IMR-90 (cell line): ENCODE data around the gene USP6NL. TPM values are rescaled to one million over a fixed set of nuclear protein-coding genes. Genes with fewer than 3 reads are reported as not detected.

Experiments used
- ATAC-seq: fragments of 200-7000 bp; cut with Tn5 transposase; 2 replicates; pipeline ENCODE4 v1.9.1; 2020; ENCODE audit warnings: low read depth, mild to moderate bottlenecking, moderate library complexity
- BruUV-seq: library from RNA; stranded (reverse); fragments of 400-500 nt; replicated peaks from 2 replicates; lab custom pipeline; 2021; lab: Mats Ljungman, UMichigan
- CTCF ChIA-PET: fragments of 300-600 bp; formaldehyde crosslinking; extraction: SDS; loops from one replicate; lab custom pipeline; 2021; ENCODE audit warnings: antibody characterized with exemption; lab: Yijun Ruan, JAX
- POLR2A ChIA-PET: fragments of 300-600 bp; sonication (Branson Sonifier 250); formaldehyde crosslinking; loops from one replicate; lab custom pipeline; 2022; ENCODE audit warnings: antibody characterized with exemption; ENCODE audit not compliant: unreplicated experiment; lab: Charles Lee
- DNase-seq: peaks from one replicate; pipeline ENCODE4 v3.0.0; 2013
- H2AFZ ChIP-seq: replicated peaks from 2 replicates; pipeline ENCODE3; 2013; ENCODE audit warnings: low read length, mild to moderate bottlenecking; ENCODE audit not compliant: poor library complexity
- H2AK5ac ChIP-seq: 2 replicates; pipeline ENCODE4 v1.6.1; 2013; ENCODE audit warnings: low read depth, low read length, inconsistent platforms
- H2AK9ac ChIP-seq: replicated peaks from 2 replicates; pipeline ENCODE3; 2013; ENCODE audit warnings: mild to moderate bottlenecking, low read depth, low read length, moderate library complexity; ENCODE audit not compliant: poor library complexity
- H2BK120ac ChIP-seq: 2 replicates; pipeline ENCODE4 v1.6.1; 2013; ENCODE audit warnings: low read depth, low read length, inconsistent platforms
- H2BK15ac ChIP-seq: 3 replicates; pipeline ENCODE4 v1.6.1; 2013; ENCODE audit warnings: low read depth, low read length, inconsistent platforms
- H2BK20ac ChIP-seq: 2 replicates; pipeline ENCODE4 v1.6.1; 2013; ENCODE audit warnings: low read depth, mild to moderate bottlenecking, inconsistent platforms, low read length, moderate library complexity
- H2BK5ac ChIP-seq: 2 replicates; pipeline ENCODE4 v1.6.1; 2013; ENCODE audit warnings: mild to moderate bottlenecking, low read depth, low read length, inconsistent platforms; ENCODE audit not compliant: poor library complexity, severe bottlenecking
- H3K14ac ChIP-seq: replicated peaks from 2 replicates; pipeline ENCODE4 v1.6.1; 2013; ENCODE audit warnings: low read depth, low read length, inconsistent platforms
- H3K18ac ChIP-seq: 2 replicates; pipeline ENCODE4 v1.6.1; 2013; ENCODE audit warnings: low read depth, low read length, control low read depth
- H3K23ac ChIP-seq: 2 replicates; pipeline ENCODE4 v1.6.1; 2013; ENCODE audit warnings: low read depth, low read length, inconsistent platforms
- H3K27ac ChIP-seq: 2 replicates; pipeline ENCODE4 v1.5.1; 2013; ENCODE audit warnings: mild to moderate bottlenecking, control low read depth, low read length; ENCODE audit not compliant: insufficient read depth
- H3K27me3 ChIP-seq: 2 replicates; pipeline ENCODE4 v1.6.1; 2013; ENCODE audit warnings: low read length; ENCODE audit not compliant: control insufficient read depth, insufficient read depth
- H3K36me3 ChIP-seq: 2 replicates; pipeline ENCODE4 v1.6.1; 2013; ENCODE audit warnings: low read length, mixed read lengths; ENCODE audit not compliant: control insufficient read depth, insufficient read depth
- H3K4ac ChIP-seq: 2 replicates; pipeline ENCODE4 v1.6.1; 2013; ENCODE audit warnings: low read depth, low read length, inconsistent platforms
- H3K4me1 ChIP-seq: 2 replicates; pipeline ENCODE4 v1.6.1; 2013; ENCODE audit warnings: low read length, mixed read lengths; ENCODE audit not compliant: control insufficient read depth, insufficient read depth
- H3K4me2 ChIP-seq: 2 replicates; pipeline ENCODE4 v1.6.1; 2013; ENCODE audit warnings: low read depth, mild to moderate bottlenecking, control low read depth, low read length, moderate library complexity
- H3K4me3 ChIP-seq: 2 replicates; pipeline ENCODE4 v1.5.1; 2013; ENCODE audit warnings: low read depth, mild to moderate bottlenecking, control low read depth, low read length, moderate library complexity; ENCODE audit not compliant: insufficient read depth
- H3K56ac ChIP-seq: 2 replicates; pipeline ENCODE4 v1.6.1; 2013; ENCODE audit warnings: low read length, inconsistent platforms; ENCODE audit not compliant: insufficient read depth; ENCODE audit errors: extremely low read depth
- H3K79me1 ChIP-seq, 2 experiments: 2 replicates each; pipeline ENCODE4 v1.6.1; 2013; ENCODE audit warnings: low read length in 2 of 2, inconsistent platforms in 1 of 2, low read depth in 1 of 2
- H3K9ac ChIP-seq: 2 replicates; pipeline ENCODE4 v1.6.1; 2013; ENCODE audit warnings: low read depth, low read length, control low read depth
- H3K9me1 ChIP-seq: 2 replicates; pipeline ENCODE4 v1.6.1; 2013; ENCODE audit warnings: low read length, inconsistent platforms; ENCODE audit not compliant: insufficient read depth
- H3K9me3 ChIP-seq: 2 replicates; pipeline ENCODE4 v1.6.1; 2013; ENCODE audit warnings: low read length; ENCODE audit not compliant: control insufficient read depth, insufficient read depth
- H4K20me1 ChIP-seq: 2 replicates; pipeline ENCODE4 v1.6.1; 2013; ENCODE audit warnings: low read length, inconsistent platforms; ENCODE audit not compliant: insufficient read depth
- H4K5ac ChIP-seq: 2 replicates; pipeline ENCODE4 v1.6.1; 2013; ENCODE audit warnings: mild to moderate bottlenecking, low read depth, low read length, control low read depth
- H4K8ac ChIP-seq, 2 experiments: 2 replicates each; pipeline ENCODE4 v1.6.1; 2013; ENCODE audit warnings: low read depth in 2 of 2, low read length in 2 of 2, control low read depth in 1 of 2, inconsistent platforms in 1 of 2
- H4K91ac ChIP-seq: 2 replicates; pipeline ENCODE4 v1.6.1; 2013; ENCODE audit warnings: low read depth, low read length, inconsistent platforms; ENCODE audit not compliant: insufficient read depth
- RAD21 ChIP-seq: IDR thresholded peaks from 2 replicates; pipeline ENCODE4 v1.6.1; 2012; ENCODE audit warnings: low read length, improper control_type of control experiment
- WGBS, 2 experiments: methylation state at CpG; one replicate each; pipeline versions ENCODE4 v1.1.5 to v1.1.7; 2013; ENCODE audit warnings: missing lambda C conversion rate in 2 of 2; ENCODE audit not compliant: insufficient read length in 1 of 2; ENCODE audit errors: extremely low coverage in 2 of 2; 5-methylcytosine and 5-hydroxymethylcytosine counted together
- dilution Hi-C: fragments of 300-500 bp; cut with HindIII; formaldehyde crosslinking; loops from one replicate; pipeline ENCODE4 v1.14.3; 2018; ENCODE audit warnings: low sequenced_read_pairs; ENCODE audit not compliant: unreplicated experiment
- in situ Hi-C: fragments of 300-500 bp; cut with MboI; formaldehyde crosslinking; loops from 3 replicates; pipeline ENCODE4 v1.14.3; 2019; ENCODE audit warnings: low sequenced_read_pairs, inconsistent platforms, mixed read lengths
- intact Hi-C: fragments of 100-400 bp; cut with micrococcal nuclease; formaldehyde crosslinking; loops from 2 replicates; pipeline ENCODE4 v1.10.0; 2022
- polyA plus RNA-seq, 3 experiments: library from polyadenylated mRNA; depleted of rRNA; stranded (reverse); fragments of >200 nt; gene quantifications; 2 replicates each; pipeline ENCODE4 v1.2.3, GENCODE V29; 2012; ENCODE audit warnings: low replicate concordance in 1 of 3
- total RNA-seq: library from RNA; depleted of rRNA; stranded (reverse); fragments of >200 nt; gene quantifications from 2 replicates; pipeline ENCODE4 v1.2.3, GENCODE V29; 2012

Gene USP6NL
- total and polyA plus RNA-seq, 2 of the 4 experiments (the other 2 are of a cell fraction): 7.8 to 9.1 TPM

DNA sequence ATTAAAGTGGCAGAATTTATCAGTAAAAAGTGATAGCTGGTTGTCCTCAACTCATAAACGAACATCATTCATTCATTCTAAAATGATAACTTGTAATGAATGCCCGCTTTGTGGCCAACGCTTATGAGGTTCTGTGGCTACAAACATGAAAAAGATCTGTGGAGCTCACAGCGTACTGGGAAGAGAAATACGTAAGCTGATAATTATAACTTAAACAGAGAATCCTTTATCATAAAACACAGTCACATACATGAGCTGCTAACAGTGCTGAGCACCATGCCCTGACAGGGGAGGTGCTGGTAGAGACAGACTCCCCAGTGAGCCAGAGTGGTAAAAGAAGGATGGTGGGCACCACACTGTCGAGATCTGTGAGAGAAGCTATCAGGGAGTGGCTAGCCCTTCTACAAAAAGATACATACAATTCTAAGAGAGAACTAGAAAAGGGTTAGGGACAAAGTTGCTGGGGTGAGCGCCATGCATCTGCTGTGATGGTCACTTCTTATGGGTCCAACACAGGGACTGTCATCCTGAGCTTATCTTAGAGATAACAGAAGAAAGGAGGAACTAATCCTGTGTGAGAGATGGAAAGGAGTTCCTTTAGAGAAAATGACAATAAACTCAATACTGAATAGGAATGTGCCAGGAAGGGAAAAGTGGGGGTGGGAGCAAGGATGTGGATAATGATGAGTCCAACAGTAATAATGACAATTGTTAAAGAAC is 106.7 kb downstream of the USP6NL start:
- WGBS, 2 experiments: no CpG with 5 or more reads among the region's 7 CpGs
- no peak overlapping the region for H2BK120ac ChIP-seq
- H3K36me3 ChIP-seq: peaks cover 2% of the 10 kb centered on the region; the same call in 1 of the 2 replicates
- H3K4me2 ChIP-seq: no peak overlapping the region
- no peaks in the 10 kb centered on the region for H3K4me1 ChIP-seq
- no peak overlapping the region for H2BK20ac ChIP-seq
- no peak overlapping the region for H2BK15ac ChIP-seq
- H3K9ac ChIP-seq: no peak overlapping the region
- no peak overlapping the region for H4K5ac ChIP-seq
- no peaks in the 10 kb centered on the region for H4K20me1 ChIP-seq
- intact Hi-C loops: no loop called here
- H3K9me1 ChIP-seq: no peaks in the 10 kb centered on the region
- H2BK5ac ChIP-seq: no peak overlapping the region
- H3K9me3 ChIP-seq: no peaks in the 10 kb centered on the region
- H2AFZ ChIP-seq: no peak overlapping the region
- H4K8ac ChIP-seq: no peak overlapping the region
- no peak for TF ChIP-seq RAD21
- BruUV-seq: no TSS peak
- ChIA-PET POLR2A (no interaction called here), CTCF (interaction anchor here (1.1 to 1.4 kb wide), 2 partner anchors 10 kb away, joined by 3 read pairs; no protein-coding TSS in a partner anchor)
- H3K27me3 ChIP-seq: no peaks in the 10 kb centered on the region
- no peak overlapping the region for H3K14ac ChIP-seq
- ATAC-seq (no peak), DNase-seq (no peak)
- no peak overlapping the region for H2AK5ac ChIP-seq
- no peak overlapping the region for H4K91ac ChIP-seq
- H3K4ac ChIP-seq: no peak overlapping the region
- H3K56ac ChIP-seq: no peak overlapping the region
- no peak overlapping the region for H3K23ac ChIP-seq
- H2AK9ac ChIP-seq: no peak overlapping the region
- H3K27ac ChIP-seq: no peak overlapping the region
- H3K18ac ChIP-seq: no peak overlapping the region
- dilution Hi-C loops: no loop called here
- in situ Hi-C loops: no loop called here
- H3K79me1 ChIP-seq: no peaks in the 10 kb centered on the region
- no peak overlapping the region for H3K4me3 ChIP-seq
